Epidermal melanocyte (primary cell): Measurements from ENCODE around the gene POLR2J3.
"Not testable (repeated sequence)": the region's sequence is repeated elsewhere in the genome, so short reads cannot be mapped to it uniquely, and the experiment has no call there.

ENCODE experiments used
- DNase-seq: peaks from one replicate; pipeline ENCODE4 v3.0.0; 2011; ENCODE audit warnings: low spot score; ENCODE audit not compliant: insufficient read length

The POLR2J3 gene

DNA sequence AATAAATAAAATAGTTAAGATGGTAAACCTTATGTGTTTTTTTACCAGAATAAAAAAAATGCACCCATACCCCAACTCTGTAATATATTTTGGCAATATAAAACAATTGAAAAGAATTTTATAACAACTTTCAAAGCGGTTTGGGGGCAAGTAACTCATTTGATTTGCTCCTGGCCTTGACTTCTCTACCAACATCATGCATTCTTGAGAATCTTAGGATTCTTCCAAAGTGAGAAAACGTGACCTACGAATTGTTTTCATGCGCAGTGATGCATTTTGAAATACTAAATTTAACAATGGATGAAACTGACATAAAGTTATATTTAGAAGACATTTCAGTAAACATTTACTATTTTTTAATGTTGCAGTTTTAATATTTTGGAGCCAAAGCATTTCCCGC, 51.6 kb downstream of the POLR2J3 start:
- DNase-seq: not testable (repeated sequence)

DNA sequence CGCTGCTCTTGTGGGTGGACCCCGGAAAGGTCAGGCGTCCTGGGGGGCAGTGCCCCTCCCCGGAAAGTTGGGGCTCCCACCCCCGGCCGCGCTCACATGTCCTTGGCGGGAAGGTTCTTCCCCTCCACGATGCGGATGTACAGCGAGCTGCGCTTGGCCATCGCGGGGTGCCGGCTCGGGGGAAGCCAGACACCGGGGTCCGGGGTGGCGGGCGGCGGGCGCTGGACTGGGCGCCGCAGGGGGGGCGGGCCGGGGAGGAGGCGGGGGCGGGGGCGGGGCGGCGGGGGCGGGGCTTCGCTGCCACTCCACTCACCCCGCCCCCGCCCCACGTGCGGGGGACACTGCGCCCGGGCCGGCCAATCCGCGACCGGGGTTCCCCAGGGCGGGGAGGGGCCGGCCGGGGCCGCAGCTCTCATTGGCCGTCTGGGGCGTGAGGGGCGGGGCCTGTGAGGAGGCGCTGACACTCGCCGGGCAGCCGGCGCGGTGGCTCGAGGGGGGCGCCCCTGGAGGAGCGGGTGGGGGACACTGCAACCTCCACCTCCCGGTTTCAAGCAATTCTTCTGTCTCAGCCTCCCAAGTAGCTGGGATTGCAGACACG, 54.7 kb downstream of the POLR2J3 start, which contains the start of gene RASA4B:
Gene RASA4B (minus strand): TSS at position 228 of the 598 bp plus-strand sequence. CDS start 67 bp downstream, at position 161.
- DNase-seq: not testable (repeated sequence)
